ENCODE results near the gene ADAM10.

- TF ChIP-seq POLR2A (IDR thresholded peaks at IDR 0.05) (no peak), CTCF (IDR thresholded peaks at IDR 0.05) (no peak), EP300 (IDR thresholded peaks at IDR 0.05) (no peak), POLR2AphosphoS5 (IDR thresholded peaks at IDR 0.05) (no peak)
Measured at GRCh38 chr15:58541410-58542087, 208.0 kb downstream of the ADAM10 start.

Data from stomach (tissue), 4 donors.